GM21515 (cell line): ENCODE data around the gene KCNQ1.
A peak's percentile ranks its signal among the peaks of the same experiment; 100 is the strongest.

ENCODE experiments used
- ATAC-seq: cut with Tn5 transposase; IDR thresholded peaks from one replicate; pipeline ENCODE4 v1.9.1; 2021; ENCODE audit not compliant: unreplicated experiment

KCNQ1 gene

GRCh38 chr11:2885678-2886081 lies 440.9 kb downstream of the KCNQ1 start, which contains the start of gene CDKN1C:
Gene CDKN1C (minus strand): TSS chr11:2885775. CDS start chr11:2885456, 319 bp downstream.
- ATAC-seq, result peak; percentile 67

DNA sequence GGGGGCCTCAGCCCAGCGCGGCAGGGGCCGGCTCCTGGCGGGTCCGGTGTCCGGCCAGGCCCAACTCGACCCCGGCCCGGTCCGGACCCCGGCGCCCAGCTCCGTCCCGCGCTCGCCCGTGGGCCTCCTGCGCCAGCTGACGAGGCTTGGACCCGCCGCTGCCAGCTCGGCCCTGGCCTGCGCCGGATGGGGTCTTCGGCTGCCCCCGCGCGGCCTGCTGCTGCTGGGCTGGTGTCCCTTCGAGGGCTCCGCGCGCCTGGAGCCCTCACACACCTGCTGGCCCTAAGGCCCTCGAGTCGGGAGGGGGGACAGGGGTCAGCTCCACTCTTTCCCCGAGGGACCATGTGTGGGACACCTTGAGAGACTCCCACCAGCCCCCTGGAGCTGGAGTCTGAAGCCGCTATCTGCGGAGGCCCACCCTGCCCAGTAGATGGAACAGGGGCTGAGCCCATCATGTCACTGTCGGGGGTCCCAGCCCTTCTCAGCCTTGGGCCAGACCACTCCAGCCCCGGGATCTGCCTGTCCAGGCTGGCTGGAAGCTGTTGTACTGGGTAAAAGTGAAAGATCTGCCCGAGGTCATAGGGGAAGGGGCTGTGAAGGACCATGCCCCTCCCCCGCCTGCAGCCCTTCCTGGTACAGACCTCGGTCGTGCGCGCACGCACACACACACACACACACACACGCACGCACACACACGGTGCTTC lies 441.5 kb downstream of the KCNQ1 start:
- peak; percentile 3 for ATAC-seq

DNA sequence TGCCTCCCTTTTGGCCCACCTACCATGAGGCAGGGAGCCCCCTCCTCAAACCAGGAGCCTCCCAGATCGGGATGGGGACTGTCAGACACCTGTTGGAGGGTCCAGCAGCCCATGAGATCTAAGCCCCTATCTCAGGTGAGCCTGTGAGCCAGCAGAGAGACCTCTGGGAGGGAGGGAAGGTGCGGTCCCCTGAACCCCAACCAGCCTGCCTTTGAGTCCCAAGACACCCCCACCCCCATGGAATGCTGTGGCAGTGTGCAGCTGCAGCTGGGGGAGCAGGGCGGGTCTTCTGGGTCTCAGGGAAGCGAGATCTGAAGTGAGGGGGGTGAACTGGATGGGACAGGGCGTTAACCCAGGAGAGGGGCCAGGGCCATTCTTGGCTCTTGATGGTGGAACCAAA lies 442.1 kb downstream of the KCNQ1 start:
- ATAC-seq, result no peak

- ATAC-seq, result no peak
Observed at GRCh38 chr11:2887515-2888195, 442.8 kb downstream of the KCNQ1 start.

GRCh38 chr11:2888266-2888968 lies 443.6 kb downstream of the KCNQ1 start:
- peak; percentile 36 for ATAC-seq

DNA sequence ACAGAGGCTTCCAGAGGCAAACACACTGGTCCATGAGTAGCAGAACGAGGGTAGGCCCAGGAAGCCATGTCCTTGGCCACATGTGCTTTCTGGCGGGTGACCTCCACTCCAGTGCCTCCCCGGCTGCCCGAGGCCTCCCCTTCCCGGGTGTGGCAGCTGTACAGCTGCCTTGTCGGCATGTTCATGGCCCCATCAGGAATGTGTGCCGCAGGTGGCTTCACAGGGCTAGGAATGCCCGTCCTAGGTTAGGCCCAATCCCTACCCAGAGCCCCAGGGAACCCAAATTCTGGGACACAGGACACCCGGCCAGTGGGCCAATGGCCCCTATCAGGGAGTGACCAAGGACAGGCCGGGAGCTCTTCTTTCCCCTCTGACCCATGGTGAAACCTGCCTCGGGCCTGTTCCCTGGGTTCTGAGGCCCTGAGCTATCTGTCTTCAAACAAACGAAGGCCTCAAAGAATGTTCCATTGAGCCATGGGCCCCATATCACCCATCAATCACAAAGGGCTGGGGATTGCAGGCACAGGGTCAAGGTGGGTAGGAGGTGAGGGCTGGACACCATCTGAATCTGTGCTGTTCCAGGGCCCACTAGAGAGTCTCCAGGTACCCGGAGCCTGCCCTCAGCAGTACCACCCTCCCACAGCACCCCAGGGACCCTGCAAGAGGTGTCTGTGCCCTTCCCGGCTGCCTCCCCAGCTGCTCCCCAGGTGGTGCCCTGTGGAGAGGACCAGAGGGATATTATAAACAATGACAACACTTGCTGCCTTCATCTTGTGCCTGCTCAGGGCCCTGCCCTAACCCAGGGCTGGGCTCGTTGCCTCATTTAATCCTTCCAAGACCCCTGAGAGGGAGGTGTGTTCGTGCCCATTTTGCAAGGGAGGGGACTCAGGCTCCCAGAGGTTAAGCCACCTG lies 444.8 kb downstream of the KCNQ1 start:
- no peak for ATAC-seq

GRCh38 chr11:2890466-2891294 lies 445.9 kb downstream of the KCNQ1 start:
- no peak for ATAC-seq

GRCh38 chr11:2891326-2892214 lies 446.8 kb downstream of the KCNQ1 start:
- no peak for ATAC-seq

GRCh38 chr11:2892215-2892966 lies 447.6 kb downstream of the KCNQ1 start:
- no peak for ATAC-seq

DNA sequence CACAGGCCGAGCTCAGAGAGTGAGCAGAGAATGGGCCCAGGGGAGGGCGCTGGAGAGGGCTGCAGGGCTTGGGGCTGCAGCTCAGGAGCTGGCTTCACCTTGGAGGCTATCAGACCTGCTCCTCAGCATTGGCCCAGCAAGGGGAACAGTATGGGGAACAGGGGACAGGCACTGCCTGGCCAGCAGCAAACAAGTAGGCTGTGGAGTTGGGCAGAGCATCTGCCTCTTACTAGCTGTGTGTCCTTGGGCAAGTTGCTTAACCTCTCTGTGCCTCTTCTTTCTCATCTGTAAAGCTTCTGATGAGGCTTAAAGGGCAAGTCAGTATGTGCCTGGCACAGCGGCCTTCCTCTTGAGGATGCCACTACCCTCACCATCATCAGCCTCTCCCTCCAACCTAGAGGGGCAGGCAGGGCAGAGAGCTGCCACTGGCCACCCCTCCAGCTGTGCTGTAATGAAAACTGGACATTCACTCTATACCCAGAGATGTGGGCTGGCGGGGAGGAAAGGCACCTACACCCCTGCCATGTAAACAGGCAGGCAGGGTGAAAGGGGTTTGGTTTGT lies 448.2 kb downstream of the KCNQ1 start:
- ATAC-seq, result no peak

- ATAC-seq, result no peak
Observed at GRCh38 chr11:2893935-2894334, 449.1 kb downstream of the KCNQ1 start.

DNA sequence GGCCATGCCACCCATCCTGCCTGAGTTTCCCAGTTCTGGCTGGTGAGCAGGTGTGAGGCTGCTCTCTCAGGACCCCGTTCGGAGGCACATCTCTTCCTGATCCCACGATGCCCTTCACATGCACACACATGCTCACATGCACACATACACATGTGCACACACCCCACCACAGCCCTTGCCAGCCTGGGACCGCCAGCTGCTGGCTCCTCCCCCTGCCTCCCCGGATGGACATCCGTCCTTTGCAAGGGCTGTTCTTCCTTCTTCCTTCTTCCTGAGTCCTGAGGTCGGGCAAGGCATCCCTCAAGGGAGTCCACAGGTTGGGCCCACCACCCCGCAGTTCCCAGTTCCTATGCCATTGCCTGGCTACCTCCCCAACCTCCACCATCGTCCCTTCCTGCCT lies 451.2 kb downstream of the KCNQ1 start:
- ATAC-seq, result no peak

- ATAC-seq, result no peak
Observed at GRCh38 chr11:2897048-2897447, 452.2 kb downstream of the KCNQ1 start.

DNA sequence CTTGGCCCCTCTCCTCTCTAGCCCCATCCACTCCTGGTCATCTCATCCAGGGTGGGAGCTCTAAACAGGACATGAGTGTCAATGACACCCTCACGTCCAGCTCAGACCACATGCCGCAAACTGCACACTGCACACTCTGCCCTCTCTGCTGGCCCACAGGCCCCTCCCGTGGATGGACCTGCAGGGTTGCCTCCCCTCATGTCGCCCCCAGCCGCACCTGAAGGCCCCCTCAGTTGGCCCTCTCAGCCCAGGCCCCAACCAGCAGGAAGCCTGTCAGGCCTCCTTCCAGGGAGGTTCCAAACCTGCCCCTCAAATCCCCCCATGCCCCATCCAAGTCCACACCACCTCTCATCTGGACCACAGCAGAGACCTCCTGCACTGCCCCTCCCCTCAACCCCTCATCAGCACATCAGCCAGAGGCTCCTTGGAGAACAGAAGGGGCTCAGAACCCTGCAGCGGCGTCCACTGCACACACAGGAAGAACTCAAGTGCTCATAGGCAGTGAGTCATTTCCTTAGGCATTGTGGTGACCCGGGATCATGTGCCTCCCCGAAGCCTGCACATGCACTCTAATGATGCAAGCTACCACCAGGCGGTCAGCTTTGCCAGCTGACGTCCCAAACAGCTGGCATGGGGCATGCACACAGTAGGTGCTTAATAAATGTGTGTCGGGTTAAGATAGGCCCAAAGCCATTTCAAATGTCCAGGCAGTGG lies 453.7 kb downstream of the KCNQ1 start:
- ATAC-seq, result no peak
